ENCODE measurements around the gene MPZL3.
"Not testable (repeated sequence)": the region's sequence is repeated elsewhere in the genome, so short reads cannot be mapped to it uniquely, and the experiment has no call there.

MPZL3 gene

DNA sequence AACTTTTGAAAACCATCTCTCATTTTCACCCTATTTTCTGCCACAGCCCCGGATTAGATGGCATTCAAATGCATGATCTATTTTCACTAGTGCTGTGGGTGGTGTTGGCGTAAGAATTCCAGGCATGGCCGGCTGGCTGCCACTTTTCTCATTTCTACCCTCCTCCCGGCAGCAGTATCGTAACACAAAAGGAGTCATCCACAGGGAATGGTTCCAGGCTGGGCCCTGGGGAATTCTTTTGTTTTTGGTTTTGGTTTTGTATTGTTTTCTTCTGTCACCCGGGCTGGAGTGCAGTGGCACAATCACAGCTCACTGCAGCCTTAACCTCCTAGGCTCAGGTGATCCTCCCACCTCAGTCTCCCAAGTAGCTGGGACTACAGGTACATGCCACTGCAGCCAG lies 41.2 kb downstream of the MPZL3 start:
- FAIRE-seq = no peak

DNA sequence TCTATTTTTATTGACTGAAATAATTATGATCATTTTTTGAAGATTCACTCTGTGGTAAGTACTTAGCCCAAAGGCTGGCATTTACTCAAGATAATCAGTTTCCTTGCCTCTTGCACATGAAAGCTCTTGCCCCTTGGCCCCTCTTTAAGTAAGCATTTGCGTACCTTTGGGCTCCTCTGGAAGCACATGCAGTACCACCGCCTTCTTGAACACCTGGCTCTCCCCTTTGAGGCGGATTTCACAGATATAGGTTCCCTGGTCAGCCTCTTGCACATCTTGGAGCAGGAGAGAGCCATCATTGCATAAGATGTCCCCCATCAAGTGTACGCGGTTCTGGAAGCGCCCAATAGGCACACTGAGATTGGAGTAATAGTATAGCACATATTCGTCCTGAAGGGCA lies 41.8 kb downstream of the MPZL3 start:
- no peak for FAIRE-seq

DNA sequence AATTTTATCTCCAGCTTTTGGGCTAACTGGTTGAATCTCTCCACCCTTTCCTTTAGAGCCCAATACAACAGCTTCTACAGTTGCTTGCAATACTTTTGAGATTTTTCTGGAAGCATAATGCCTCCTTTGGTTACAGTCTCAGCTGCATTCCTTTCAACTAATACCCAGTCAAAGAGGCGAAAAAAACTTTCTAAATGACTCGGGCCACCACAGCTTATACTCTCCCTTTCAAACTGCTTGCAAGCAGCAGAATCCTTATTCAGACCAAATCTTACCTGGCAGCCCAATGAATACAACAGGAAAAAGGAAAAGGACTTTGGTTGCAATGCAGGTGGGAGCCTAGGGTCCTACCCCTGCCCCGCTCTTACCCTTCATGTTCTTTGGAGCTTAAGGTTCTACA lies 43.1 kb downstream of the MPZL3 start:
- no peak for FAIRE-seq

DNA sequence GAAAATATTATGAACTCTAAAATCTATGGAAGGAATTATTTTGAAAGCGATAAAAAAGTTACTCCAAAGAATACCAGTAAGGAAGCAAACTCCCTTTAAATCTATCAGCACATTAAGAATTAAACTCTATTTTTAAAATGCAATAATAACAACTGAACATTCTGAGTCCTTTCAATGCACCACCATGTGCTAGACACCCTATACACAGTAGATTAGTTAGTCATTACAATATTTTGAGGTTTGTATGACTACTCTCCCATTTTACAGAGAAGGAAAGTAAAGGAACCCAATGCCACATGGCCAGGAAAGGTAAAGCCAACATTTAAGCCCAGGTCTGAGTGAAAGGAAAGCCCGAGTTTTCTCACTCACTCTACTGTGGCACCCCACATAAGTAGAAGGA lies 45.1 kb downstream of the MPZL3 start:
- no peak for FAIRE-seq

DNA sequence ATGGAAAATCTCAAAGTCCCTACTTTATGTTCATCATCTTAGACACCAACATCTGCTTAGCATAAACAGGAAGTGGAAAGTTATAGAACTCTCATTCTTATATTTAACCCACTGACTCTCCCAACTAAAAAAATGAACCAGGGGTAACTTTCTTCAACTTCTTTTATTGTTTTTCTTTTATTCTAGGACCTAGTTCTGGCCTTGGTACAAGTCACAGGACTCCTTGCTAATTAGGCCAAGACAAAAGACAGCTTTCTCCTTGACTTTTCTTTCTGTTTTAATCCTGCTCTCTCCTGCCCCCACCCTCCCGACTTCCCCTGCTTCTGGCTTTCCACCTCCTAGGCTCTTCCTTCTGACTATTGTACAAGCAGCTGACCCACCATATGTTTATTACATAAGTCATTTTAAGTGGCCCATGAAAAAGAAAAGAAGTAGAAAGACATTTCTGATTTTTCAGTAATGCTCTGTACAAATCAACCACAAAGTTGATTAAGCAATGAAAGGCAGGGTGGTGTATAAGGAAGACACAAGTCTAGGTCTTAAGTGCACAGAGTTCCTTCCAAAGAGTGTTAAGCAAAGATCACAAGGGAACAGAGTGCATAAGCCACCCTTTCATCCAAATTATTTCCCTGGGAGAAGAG lies 45.7 kb downstream of the MPZL3 start:
- FAIRE-seq = no peak

DNA sequence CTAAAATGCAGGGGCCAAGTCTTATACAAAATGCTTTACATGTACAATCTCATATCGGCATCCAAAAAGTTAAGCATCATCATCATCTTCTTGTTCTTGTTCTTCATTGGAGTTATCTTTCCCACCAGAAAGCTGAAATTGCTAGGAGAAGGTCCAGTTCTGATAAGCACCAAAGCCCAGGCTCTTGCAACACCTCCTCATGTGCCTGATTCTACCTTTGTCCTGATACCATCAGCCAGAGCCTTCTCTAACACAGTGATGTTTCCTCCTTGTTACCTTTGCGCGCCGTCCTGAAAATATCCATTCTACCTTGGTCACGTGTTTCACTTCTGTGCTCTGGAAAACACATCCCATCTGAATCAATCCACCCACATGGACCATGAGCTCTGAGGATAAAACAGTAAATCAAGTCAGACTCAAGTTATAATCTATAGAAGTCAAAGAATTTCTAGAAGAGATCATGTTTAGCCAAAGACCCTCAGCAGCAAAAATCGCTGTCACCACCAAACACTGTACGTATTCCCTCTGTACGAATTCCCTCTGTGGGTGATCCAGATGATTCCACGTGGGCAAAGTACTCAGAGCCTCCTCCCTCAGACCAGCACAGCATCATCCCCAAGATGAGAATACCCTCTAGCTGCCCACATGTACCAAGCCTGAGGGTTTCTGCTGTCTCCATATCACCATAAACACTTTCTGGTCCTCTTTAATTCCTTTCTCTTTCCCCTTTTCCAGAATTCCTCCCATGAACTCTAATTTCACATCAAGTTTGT lies 46.4 kb downstream of the MPZL3 start:
- FAIRE-seq = no peak

DNA sequence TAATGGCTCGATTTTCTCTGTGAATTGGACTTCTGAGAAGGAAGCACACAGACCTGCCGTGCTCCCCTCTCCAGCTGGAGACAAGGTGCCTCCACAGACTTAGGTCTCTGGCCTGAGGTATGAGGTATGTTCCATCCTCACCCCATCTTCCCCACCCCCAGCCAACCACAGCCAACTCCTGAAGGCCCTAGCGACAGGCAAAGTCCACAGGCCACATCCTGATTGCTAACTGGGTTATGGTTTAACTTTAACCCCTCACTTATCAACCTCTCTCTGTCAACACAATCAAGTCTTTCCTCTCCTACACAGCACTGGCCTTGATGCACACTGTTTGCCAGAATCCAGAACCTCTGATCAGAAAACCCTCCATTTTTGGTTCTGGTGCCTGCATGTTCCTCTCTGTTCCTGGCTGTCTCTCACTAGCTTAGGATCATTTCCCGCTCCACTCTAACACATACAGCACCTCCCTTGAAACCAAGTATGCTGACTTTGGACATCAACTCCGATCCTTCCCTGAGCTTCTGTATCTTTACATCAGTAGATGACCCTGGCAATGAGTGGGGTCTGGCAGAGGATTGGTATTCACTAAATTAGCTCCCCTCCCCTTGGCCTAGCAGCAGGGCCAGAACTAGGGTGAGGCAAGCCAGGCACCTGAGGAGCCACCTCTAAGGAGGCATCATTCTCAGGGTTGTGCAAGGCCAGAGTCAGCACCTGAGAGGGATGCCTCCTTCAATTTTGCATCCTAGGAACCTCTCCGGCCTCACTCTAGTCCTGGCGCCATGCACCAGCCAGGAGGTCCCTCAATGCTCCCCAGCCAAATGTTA lies 49.4 kb downstream of the MPZL3 start:
- no peak for FAIRE-seq

DNA sequence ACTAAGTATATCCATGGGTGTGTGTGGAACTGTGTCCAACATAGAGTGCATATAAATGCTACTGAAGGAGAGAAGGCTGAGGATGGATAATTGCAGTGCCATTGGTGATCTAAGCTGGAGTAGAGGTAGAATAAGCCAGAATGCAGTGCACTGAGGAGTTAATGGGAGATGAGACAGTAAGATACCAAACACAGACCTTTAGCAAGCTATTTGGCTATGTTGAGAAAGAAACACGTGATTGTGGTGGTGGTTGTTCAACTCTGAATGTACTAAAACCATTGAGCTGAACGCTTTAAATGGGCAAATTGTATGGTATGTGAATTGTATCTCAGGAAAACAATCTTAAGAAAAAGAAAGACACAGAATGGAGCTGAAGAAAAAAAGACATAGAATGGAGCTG lies 50.2 kb downstream of the MPZL3 start:
- FAIRE-seq = no peak

DNA sequence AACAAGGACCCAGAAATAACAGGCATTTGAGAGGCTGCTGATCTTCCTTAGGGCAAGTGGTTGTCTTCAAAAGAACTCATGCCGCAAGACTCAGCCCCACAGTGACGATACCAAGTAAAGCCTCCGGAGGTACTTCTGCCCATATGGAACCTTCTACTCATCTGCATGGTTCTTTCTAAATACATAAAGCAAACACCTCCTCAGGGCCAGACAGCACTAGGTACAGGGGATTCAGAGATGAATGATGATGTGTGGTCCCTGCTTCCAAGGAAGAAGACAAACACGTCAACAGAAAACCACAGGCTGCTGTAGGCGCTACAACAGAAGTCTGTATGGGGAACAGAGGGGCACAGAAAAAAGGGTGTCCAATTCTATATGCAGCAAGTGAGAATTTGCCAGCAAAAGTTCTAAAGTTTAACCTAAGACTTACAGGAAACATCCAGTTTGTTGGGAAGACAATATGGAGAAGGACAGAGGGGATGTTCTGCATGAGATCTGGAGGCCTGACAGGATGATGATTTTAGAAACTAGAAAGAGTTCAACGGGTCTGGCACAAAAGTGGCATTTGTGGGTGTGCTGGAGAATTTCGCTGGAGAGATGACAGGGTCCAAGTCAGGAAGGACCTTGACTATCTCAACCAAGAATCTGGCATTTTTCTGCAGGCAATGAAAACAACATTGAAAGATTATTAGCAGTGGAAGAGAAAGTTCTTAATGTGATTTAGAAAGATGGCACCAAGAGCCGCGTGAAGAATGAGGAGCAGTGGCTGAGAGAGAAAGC lies 51.1 kb downstream of the MPZL3 start:
- FAIRE-seq = no peak

DNA sequence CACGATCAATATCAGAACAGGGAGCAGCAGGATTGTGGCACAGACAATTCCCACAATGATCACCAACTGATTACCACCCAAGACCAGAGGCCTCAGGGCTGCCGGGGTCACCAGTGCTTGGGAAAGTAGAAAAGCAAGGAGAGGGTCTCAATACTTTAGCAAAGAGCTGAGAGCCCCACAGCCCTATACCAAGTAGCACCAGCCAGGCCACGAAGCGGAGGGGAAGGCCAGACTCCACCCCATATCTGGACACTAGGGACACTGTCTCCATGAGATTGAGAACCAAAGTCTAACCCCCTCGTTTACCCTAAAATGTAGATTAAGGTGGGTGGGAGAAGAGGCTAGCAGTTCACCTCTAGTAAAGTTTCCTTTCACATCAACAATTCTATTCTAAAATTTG lies 51.7 kb downstream of the MPZL3 start:
- no peak for FAIRE-seq

DNA sequence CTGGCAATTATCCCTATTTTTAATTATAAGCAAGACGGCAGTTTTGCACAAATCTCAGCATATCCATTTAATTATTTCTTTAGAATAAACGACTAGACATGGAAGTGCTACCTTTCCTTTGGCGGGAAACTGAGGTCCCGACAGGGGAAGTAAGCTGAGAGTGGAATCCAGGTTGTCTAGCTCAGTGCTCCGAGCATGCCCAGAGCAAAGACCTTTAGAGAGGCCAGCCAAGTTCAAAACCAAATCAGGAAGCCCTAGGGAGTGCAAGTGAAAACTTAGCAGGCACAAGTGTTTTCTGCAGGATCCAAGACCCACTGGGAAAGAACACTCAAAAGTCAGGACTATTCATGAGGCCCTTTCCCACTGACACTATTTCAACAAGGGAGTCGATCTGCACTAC lies 53.0 kb downstream of the MPZL3 start:
- no peak for FAIRE-seq

DNA sequence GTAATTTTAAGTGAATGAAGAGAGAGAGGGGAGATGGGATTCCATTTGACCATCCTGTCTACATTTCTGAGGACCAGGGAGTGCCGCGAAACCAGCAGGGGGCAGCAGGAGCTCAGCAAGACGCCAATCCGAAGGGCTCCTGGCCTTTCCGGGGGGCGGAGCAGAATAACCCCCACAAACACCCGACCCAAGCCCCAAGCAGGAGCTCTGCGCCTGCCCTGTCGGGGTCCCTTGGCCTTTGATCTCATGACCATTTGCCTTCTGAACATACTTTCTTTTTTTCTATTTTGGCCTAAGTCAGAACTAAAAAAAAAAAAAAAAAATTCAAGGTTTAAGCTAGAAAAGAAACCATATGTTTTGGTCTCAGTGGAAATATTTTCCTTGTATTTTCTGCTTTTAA lies 53.8 kb downstream of the MPZL3 start:
- no peak for FAIRE-seq

DNA sequence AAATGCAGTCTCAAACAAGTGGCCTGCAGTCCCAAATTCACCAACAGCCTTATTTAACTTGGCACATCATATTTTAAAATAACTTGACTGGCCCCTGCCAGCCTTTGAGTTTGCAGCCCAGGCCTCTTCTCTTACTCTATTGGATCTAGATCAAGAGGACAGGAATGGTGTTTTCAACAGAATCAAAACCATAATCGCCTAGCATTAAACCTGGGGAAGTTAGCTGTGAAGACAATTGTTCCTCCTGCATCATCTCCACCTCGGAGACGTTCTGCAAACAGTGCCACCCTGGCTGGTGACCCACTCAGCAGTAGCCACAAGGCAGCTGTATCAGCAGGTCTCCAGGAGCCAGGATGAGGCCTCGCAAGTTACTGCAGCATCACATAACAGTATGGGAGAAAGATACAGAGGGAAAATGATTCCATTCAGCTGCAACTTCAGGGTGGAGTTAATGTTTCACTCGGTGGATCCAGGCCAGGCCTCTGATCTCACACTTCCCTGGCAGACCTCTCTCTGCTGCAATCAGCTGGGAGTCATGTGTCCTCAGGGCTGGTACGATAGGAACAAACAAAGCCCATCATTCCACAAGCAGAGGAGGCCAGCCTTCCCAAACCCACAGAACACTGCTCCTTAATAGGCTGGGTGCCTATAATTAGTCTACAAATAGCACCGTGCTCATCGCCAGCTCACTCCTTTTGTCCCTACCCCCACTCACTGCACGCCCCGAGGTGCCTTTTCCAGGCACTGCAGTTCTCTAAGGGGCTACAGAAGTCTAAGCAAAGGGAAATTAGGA lies 57.1 kb downstream of the MPZL3 start:
- FAIRE-seq = no peak

DNA sequence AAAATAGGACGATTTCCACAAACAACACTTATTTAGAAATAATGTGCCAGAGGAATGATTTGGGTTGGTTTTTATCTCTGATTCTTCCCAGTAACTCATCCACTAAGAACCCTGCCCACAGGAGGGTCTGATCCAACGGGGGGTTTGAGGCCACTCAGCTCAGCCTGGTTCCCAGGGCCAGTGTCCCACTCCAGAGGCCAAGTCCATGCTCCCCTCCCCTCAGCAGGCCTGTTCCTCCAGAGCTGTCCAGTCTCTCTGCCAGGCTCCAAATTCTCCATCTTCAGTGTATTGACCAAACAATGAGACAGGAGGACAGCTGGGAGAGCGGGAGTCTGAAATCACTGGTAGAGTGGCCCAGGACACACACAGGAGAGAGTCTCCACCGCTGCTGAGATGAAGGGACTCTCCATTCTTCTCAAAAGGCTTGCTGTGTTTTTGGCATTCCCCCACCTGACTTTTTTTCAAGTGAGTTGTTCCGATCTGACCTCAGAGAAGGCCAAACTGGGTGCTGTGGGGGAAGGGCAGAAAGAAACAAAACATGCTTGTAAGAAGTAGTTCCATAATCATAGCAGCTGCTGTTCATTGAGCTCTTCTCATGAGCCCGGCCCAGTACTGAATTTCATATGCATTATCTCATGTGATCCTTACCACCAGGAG lies 58.1 kb downstream of the MPZL3 start:
- FAIRE-seq = no peak

DNA sequence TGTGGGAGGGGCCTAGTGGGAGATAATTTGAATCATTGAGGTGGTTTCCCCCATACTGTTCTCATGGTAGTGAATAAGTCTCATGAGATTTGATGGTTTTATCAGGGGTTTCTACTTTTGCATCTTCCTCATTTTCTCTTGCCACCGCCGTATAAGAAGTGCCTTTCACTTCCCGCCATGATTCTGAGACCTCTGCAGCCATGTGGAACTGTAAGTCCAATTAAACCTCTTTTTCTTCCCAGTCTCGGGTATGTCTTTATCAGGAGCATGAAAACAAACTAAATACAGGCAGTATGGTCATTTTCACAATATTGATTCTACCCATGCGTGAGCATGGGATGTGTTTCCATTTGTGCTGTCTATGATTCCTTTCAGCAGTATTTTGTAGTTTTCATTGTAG lies 59.3 kb downstream of the MPZL3 start:
- not testable (repeated sequence) for FAIRE-seq

DNA sequence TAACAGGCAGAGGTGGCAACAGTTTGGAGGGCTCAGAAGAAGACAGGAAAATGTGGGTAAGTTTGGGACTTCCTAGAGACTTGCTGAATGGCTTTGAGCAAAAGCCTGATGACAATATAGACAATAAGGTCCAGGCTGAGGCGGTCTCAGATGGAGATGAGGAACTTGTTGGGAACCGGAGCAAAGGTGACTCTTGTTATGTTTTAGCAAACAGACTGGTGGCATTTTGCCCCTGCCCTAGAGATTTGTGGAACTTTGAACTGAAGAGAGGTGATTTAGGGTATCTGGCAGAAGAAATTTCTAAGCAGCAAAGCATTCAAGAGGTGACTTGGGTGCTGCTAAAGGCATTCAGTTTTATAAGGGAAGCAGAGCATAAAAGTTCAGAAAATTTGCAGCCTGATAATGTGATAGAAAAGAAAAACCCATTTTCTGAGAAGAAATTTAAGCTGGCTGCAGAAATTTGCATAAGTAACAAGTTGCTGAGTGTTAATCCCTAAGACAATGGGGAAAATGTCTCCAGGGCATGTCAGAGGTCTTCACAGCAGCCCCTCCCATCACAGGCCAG lies 61.1 kb downstream of the MPZL3 start:
- FAIRE-seq = not testable (repeated sequence)

DNA sequence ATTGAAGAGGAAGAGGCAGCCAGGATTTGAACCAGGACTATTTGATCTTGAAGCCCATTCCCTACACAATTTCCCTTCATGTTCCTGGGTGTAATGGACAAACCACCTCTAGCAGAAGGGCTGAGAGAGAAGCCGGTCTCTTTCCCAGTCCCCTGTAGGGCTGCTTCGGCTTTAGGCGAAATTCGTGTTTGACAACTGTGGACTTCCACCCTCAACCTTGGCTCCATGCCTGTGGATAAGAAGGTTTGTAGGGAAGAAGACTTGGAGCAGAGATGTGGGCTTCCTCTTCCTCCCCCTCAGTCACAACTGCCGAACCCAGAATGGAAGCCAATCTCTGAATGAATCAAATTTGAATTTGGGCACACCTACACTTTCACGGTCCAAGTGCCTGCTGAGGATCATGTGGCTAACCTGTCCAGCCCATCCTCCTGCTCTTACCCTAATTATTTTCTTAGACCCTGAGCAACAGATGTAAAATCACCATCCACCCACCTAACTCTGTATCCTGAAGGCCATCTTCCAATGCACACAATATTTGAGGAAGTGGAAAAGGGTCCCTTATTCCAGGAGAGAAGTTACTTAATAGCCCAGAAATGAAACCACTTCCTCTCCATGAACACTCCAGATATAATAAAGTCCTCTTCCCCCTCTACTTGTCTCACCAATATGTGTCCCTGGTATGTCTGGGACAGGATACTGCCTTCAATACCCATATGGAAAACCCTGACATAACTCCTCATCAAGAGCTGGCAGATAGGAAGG lies 65.6 kb downstream of the MPZL3 start:
- no peak for FAIRE-seq

DNA sequence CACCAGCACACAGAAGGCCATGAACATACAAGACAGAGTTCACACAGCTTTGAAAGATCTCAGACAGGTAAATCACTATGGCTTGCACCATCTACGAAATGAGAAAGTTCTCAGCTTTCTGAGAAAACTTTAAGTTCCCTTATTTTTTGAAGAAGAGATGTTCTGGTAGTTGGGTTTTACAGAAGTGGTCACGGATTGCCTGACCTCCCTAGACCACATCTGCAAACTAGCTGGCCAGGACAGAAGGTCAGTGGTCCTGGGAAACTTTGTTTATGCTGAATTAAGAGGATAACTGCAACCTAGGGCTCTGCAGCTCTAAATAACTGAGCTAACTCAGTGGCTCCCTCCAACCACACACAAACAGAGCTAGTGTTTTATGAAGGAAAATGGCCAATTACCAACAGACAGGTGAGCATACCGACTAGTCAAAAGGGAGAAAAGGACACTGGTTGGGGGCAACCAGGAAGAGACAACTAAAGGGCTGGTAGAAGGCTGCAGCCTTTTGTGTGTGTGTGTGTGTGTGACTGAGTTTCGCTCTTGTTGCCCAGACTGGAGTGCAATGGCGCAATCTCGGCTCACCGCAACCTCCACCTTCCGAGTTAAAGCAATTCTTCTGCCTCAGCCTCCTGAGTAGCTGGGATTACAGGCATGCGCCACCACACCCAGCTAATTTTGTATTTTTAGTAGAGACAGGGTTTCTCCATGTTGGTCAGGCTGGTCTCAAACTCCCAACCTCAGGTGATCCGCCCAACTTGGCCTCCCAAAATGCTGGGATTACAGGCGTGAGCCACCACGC lies 67.2 kb downstream of the MPZL3 start:
- no peak for FAIRE-seq

DNA sequence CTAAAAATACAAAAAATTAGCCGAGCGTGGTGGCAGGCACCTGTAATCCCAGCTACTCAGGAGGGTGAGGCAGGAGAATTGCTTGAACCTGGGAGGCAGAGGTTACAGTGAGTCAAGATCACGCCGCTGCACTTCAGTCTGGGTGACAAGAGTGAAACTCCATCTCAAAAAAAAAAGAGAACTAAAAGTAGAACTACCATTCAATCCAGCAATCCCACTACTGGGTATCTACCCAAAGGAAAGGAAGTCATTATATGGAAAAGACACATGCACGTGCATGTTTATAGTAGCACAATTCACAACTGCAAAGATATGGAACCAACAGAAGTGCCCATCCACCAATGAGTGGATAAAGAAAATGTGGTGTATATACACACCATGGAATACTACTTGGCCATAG lies 68.5 kb downstream of the MPZL3 start:
- FAIRE-seq = not testable (repeated sequence)

DNA sequence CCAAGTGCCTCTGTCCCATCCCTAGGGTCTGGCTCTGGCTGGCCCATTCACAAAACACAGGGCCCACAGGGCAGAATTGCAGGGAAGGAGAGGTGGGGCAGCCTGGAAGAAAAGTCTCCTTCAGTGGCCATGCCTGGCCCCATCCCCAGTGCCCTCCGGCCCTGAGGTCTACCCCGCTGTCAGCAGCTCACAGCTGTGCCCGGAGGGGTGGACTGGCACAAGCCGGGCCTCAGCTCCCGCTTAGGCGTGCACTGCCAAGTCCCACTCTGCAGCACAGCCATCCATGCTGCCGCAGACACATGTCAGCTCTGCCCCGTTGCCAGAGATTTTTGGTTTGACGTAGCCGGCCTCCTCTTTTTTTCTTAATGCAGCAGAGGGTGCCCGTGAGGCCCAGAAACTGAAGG lies 71.9 kb downstream of the MPZL3 start:
- FAIRE-seq = no peak
